ENCODE measurements around the gene TMEM140.

Gene TMEM140

GRCh38 chr7:135181261-135181928, 33.5 kb downstream of the TMEM140 start:
- no peak overlapping the region for H3K4me3 ChIP-seq
- no peak for TF ChIP-seq CTCF (IDR thresholded peaks at IDR 0.05)

GRCh38 chr7:135181929-135182678, 34.2 kb downstream of the TMEM140 start:
- H3K27ac ChIP-seq = no peak overlapping the region
- no peak for TF ChIP-seq CTCF (IDR thresholded peaks at IDR 0.05)
- no peak for DNase-seq (ENCODE audit: low spot score)
- H3K4me3 ChIP-seq = no peak overlapping the region

More at GRCh38 chr7:135181261-135181928, 33.5 kb downstream of the TMEM140 start:
- no peak for DNase-seq (ENCODE audit: low spot score)
- no peak overlapping the region for H3K27ac ChIP-seq

DNA sequence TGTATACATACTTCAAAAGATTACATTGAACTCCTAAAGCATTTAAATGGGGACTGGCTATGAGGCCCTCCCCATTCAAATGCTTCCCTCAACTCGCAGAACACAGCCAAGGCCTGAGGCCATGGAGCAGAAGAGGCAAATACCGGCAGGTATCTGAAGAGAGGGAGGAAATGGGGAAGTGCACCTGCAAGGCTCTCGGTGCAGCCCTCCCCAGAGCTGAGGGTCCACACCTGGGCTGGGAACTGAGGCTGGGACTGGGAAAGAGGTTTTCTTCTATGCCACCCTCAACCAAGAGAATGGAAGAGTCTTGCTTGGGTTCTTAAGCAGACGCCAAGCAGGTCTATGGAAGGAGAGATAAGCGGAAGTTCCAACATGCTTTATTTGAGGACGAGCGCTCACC, 35.6 kb downstream of the TMEM140 start:
- Histone ChIP-seq H3K4me3 (no peak overlapping the region), H3K27ac (no peak overlapping the region)
- DNase-seq (ENCODE audit: low spot score) = no peak
- no peak for TF ChIP-seq CTCF (IDR thresholded peaks at IDR 0.05)

DNA sequence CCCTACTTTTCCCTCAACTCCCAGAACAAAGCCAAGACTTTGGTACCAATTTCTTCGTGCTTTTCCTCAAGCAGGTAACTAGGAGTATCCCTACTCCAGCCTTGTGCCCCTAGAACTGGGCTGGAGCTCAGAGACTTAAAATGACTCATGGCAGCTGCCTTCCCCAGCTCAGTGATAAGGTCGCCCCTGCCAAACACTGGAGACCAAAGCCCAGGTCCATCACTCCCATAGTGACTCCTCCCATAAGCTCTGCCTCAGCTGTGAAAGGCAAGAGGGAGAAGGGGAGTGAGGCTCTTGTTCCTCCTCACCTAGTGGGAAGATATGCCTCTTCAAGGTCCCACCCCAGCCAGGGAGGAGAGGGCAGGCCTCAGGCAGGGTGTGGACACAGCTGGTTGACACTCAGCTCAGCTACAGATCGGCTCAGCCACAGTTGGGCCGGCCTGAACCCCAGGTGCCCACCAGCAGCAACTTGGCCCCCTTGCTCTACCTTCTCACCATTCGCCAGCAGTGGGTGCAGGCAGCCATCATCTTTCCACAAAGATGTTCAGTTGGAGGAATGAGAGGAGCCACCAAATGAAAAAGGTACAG, 36.5 kb downstream of the TMEM140 start:
- TF ChIP-seq CTCF (IDR thresholded peaks at IDR 0.05) = no peak
- Histone ChIP-seq H3K4me3 (no peak overlapping the region), H3K27ac (no peak overlapping the region)
- DNase-seq (ENCODE audit: low spot score) = no peak

GRCh38 chr7:135185471-135186260, 37.8 kb downstream of the TMEM140 start:
- no peak for DNase-seq (ENCODE audit: low spot score)
- TF ChIP-seq CTCF (IDR thresholded peaks at IDR 0.05) = no peak
- no peak overlapping the region for H3K27ac ChIP-seq
- H3K4me3 ChIP-seq = no peak overlapping the region

DNA sequence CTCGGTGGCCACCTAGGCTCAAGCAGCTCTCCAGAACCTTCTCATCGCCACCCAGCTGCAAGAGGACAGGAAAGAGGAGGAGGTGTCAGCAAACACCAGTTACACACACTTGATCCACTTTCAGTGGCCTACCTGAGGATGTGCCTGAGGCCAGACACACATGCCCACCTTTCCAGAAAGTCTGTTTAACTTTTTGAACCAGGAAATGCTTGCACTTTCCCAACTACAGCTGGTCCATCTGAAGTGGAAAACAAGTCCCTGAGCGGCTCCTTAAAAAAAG, 38.3 kb downstream of the TMEM140 start:
- no peak overlapping the region for H3K27ac ChIP-seq
- H3K4me3 ChIP-seq = no peak overlapping the region
- no peak for DNase-seq (ENCODE audit: low spot score)
- no peak for TF ChIP-seq CTCF (IDR thresholded peaks at IDR 0.05)
